Measurements from ENCODE around the gene MOSPD3.
"Not testable (repeated sequence)": the region's sequence is repeated elsewhere in the genome, so short reads cannot be mapped to it uniquely, and the experiment has no call there.

The MOSPD3 gene

DNA sequence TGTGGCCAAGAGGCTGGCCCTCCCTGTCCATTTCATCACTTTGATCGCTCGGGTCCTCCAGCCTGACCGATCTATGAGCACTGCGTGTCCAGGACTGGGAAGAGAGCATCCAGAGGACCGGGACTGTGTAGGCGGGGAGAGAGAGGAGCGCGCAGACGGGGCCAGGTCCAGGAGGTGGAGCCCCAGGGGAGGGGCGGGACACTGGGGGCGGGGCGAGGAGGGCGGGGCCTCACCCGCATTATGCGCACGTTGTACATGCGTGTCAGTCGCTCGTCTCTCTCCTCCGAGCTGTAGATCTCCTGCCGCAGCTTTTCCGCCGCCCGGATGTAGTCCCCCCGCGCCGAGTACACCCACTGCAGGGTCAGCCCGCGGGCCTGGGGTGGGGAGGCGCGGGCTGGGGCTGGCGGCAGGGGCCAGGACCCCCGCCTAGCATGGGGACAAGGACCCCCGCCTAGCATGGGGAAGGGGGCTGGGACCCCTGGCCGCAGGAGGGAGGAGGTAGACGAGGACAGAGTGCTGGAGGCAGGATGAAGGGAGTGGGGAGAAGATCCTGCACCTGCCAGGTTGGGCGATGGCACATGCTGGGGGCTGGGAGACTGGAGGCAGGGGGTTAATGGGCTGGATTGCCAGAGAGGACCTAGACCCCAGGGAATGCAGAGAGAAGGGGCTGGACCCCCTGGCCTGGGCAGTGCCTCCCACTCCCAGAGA lies 14.3 kb downstream of the MOSPD3 start:
- peak; percentile 93 for DNase-seq

DNA sequence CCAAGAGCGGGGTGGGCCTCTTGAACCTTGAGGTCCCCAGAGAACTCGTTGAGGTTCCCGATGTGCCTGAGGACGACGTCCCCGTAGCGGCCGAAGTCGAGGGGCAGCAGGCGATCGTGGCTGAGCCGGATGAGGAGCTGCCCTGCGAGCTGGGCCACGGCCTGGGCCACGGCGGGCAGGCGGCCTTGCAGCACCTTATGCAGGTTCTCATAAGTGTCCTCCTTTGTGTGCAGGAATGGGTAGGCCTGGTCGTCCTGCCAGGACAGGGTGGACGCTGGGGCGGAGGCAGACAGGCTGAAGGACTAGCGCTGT lies 14.9 kb downstream of the MOSPD3 start:
- no peak for DNase-seq

DNA sequence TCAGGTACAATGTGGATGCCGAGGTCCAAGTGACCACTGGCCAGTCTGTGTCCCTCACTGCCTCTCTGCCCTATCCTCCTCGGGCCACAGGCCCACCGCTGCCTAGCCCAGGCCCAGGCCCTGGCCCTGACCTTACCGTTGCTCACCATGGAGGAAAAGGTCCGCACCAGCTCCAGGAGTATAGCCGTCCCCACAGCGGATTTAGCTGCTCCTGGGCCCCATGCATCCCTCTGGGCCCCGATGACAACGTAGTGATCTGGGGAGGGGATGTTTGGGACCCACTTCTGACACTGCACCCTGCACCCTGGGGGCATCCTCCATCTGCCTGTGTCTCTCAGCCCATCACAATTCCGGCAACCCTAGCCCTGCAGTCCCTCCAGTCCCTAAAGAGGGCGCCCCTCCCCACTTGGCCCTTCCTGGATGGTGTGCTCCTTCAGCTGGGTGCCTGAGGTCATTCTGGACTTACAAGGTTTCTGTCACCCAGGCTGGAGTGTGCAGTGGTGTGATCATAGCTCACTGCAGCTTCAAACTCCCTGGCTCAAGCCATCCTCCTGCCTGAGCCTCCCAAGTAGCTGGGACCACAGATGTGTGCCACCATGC lies 16.9 kb downstream of the MOSPD3 start:
- DNase-seq = no peak

DNA sequence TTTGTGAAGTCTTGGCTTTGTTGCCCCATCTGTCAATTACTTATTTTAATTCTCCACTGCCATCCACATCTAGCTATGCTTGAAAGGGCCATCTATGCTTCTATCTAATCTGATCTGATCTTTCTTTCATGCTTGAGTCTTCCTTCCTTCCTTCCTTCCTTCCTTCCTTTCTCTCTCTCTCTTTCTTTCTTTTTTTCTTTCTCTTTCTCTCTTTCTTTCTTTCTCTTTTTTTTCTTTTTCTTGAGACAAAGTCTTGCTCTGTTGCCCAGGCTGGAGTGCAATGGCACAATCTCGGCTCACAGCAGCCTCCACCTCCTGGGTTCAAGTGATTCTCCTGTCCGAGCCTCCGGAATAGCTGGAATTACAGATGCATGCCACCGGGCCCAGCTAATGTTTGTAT lies 17.7 kb downstream of the MOSPD3 start:
- no peak for DNase-seq

DNA sequence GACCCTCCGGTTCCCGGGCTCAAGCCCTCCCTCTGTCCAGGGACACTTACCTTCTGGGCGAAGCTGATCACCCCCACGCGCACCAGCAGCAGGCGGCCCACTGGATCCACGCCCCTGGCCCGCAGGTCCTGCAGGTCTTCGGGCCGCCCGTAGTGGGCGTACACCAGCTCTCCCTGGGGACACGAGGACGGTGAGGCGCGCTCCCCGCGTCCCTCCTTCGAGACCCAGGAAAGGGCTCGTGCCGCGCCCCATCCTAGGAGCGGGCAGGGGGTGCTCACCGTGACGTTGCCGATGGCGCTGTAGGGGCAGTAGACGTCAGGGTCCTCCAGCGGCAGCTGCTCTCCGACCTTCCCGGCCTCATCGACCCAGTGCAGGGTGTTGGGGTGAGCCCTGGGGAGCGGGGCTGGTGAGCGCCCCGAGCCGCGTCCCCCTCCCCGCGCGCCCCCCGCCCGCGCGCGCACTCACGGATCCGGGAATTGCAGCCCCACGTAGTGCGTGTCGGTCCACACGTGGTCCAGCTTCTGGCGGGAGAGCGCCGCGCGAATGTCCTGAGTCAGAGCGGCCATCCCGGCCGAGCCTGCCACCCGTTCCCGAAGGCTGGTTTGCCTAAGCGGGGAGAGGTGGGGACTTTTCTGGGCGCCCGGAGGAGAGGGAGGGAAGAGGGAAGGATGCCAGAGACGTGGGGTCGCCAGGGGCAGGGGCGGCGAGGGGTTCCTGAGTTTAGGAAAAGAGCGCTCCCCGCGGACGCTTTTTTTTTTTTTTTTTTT lies 20.8 kb downstream of the MOSPD3 start:
- DNase-seq = peak; percentile 83

DNA sequence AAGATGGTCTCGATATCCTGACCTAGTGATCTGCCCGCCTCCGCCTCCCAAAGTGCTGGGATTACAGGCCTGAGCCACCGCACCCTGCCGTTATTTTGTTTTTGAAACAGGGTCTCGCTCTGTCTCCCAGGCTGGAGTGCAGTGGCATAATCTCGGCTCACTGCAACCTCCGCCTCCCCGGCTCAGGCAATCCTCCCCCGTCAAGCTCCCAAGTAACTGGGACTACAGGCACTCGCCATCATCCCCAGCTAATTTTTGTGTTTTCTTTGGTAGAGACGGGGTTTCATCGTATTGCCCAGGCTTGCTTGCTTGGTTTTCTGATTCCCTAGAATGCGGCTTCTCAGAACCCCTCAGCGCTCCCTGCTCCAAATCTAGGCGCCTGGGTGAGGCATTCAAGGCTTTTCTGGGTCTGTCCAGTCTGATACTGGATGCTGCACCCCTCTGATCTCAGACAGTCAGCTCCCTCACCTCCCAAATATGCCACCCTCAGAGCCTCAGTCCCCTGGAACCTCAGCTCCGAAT lies 27.7 kb downstream of the MOSPD3 start:
- no peak for DNase-seq

DNA sequence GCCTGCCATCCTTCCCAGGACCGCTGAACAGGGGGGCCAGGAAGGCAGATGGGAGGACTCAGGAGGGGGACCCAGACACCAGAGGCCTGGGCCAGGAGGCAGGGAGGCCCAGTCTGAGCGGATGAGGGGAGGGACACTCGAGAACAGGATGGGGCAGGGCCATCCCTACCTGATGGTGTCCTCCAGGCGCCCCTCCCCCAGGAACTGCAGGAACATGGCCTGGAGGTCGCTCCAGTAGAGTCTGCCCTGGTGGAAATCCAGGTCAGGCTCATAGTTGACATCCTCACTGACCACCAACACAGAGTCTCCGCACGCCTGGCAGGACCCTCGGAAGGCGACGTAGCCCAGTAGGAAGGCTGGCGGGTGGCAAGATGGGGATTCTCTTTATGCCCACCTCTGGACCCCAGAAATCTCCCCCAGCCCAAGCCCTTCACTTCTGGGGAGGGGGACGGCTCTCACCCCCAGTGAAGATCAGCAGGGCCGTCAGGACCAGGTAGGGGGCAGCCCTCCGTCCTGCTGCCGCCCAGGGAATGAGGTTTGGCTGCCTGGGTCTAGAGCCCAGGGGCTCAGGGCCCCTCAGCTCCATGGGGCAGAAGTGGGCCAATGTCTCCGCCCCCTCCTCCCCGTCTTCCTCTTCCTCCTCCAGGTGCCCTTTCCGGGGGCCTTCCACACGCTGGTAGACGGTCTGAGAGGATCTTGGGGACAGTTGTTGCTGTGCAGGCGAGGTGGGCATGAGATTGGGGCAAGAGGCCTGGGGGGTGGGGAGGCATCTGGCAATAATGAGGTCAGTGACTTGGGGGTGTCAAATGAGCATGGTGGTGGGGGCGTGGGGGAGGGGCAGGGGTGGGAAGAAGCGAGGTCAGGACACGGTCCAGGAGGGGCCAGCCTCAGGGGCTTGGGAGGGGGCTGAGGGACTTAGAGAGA lies 28.4 kb downstream of the MOSPD3 start:
- no peak for DNase-seq

DNA sequence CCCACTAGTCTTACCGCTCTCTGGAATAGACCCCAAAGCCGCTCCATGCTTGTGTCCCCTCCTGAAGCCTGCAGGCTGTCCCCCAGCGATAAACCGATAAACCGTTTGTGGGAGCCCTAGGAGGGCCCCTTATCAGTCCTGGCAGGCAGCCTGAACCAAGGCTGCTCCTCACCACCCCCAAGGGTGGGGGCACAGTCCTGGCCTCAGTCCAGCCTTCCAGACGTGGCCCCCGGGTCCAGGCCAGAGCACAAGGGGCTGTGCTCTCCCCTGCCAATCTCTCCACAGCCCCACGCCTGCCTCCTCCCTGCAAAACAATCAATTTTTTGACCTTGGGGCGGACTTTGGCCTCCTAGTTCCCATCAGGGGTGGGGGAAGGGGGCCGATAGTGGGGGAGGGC lies 29.1 kb downstream of the MOSPD3 start, which contains the start of gene TFR2:
TSS of gene TFR2 (minus strand) at position 90 of the 397 bp plus-strand sequence. CDS start at position 47, 43 bp downstream.
- DNase-seq = no peak

DNA sequence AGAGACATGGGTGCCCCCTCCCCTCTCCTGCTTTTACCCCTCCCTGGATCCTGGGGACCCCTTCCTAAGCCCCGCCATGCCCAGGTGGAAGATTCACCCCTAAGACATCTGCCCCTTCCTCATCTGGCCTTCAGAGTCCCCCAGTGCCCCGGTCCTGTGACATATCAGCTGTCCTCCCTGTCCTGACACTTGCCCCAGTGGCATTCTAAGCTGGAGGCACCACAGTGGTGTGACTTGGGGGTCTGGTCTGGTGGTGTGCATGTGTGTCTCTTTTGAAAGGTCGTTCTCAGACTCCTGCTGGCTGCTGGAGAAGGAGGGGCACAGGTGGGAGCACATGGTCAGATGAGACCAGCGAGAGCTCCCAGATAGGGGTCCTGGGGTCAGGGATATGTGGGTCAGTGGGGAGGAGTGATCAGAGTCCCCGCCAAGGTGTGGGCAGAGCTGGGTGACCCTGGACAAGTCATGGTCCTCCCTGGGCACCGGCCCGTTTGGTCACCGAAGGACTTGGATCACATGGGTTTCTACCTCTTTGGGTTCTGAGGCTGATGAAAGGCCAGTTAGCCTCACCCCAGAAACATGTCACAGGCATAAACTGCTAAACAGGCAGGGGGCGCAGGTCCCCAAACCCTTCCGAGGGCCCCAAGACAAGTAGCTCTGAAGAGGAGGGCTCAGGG lies 29.7 kb downstream of the MOSPD3 start:
- DNase-seq = no peak

DNA sequence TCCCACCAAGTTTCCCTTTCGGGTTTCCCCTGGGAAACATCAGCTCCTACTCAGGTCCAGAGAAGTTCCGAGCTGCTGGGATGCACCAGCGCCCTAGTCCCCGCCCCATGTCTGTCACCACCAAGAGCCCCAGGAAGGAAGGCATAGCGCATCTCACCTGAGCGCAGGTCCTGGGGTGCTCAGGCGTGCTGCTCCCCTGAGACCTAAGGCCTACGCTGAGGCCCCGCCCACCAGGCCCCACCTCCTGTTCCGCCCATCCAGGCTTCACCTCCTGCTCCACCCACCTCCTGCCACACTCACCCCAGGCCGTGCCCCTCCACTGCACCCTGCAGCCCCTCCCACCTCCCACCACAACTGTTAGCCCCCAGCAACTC lies 30.2 kb downstream of the MOSPD3 start:
- DNase-seq = no peak

DNA sequence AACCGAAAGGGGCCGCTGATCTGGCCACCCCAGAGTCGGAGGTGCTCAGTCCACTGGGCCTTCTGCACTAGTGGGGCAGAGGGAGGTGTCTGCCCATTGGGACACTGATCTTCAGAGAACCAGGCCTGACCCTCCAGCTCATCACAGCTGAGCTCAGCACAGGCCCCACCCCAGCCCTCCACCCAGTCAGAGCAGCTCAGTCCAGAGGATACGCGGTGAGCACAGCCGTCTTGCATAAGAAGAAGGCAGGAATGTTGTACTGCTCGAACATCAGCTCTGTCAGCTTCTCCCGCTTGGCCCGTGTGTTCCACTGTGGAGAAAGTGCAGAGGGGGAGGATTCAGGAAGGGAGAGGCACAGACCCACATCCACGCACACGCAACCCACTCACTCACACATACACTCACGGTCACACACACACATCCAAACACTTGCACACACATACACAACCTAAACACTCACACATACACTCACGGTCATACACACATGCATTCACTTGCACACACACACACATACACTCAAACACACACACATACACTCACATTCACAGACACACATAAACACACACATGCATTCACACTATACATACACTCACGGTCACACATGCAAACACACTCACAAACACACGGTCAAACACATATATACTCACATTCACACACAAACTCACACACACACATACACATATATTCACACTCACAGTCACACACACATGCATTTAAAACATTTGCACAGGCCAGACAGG lies 37.7 kb downstream of the MOSPD3 start:
- DNase-seq = no peak

DNA sequence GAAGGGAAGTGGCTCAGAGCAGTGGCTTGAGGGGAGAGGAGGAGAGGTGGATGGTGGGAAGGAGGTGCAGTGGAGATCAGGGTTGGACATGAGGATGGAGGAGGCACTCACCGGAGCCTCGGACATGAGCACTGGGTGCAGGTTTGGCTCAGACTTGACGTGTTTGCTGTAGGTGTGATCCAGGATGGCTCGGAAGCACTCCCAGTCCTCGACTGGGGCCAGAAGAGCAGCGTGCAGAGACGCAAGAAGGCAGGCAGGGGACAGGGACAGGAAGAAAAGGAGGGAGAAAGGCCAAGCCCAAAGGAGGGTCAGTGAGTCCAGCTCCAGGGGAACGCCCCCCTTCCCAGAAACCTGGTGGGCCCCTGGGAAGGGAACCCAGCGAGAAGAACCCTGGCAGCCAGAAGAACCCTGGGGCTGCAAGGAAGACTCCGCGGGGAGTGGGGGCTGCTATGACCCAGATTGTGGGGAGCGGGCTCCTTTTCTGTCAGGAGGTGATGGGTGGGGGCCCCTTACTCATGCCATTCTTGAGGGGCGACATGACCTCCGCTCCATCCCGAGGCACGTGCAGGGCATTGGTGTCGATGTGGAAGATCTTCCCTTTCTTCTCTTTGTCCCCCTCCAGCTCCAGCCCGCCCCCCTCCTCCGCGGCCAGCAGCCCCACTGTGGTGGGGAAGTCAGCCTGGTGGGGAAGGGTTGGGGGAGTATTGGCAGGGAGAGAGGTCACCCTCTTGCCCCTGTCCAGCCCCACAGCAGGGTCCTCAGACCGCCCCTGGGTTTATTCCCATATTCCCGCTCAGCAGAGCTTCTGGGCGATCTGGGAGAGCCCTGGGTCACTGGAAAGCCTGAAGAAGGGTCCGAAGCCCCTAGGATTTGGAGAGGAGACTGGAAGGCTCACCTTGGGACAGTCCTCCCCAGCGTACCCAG lies 42.8 kb downstream of the MOSPD3 start:
- DNase-seq = no peak

DNA sequence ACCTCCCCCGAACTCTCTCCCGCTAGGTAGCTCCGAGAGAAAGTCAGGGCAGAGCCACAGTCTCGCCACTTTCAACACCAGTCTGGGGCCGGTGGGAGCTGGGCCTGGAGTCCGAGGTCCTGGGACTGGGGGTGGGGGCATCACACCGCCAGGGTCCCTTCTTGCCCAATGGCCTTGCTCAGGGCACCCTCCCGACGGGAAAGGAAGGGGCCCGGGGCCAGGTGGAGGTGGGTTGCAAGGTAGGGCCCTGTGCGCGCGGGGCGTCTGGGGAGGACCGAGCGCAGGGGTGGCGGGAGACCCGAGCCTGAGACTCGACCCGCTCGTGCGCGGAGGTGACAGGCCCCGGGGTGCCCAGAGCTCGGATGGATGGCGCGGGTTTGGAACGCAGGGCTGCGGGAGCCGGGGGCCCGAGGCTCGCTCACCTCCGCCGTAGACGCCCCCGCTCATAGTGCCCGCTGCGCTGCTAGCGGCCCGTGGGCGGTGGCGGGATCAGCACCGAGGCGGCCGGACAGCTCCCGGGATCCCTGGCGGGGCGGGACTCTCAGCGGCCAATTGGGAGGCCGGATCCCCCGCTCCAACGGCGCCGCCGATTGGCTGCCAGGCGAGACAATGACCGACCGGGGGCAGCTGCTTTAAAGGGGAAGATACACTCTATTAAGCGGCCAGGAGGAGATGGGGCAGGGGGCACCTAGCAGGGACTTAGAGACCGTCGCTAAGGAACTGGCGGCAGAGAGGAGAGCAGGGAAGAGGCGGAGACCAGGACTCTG lies 43.8 kb downstream of the MOSPD3 start, which contains the start of gene ACTL6B:
TSS of gene ACTL6B (minus strand) at position 541 of the 767 bp plus-strand sequence. CDS start at position 447, 94 bp downstream.
- peak; percentile 87 for DNase-seq

DNA sequence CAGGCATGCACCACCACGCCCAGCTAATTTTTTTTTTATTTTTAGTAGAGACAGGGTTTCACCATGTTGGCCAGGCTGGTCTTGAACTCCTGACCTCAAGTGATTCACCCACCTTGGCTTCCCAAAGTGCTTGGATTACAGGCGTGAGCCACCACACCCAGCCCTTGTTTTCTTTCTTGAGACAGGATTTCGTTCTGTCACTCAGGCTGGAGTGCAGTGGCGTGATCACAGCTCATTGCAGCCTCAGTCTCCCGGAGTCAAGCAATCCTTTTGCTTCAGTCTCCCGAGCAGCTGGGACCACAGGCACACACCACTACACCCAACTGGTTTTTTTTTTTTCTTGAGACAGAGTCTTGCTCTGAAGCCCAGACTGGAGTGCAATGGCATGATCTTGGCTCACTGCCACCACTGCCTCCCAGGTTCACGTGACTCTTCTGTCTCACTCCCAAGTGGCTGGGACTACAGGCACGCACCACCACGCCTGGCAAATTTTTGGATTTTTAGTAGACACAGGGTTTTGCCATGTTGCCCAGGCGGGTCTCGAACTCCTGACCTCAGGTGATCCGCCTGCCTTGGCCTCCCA lies 49.9 kb downstream of the MOSPD3 start:
- DNase-seq = not testable (repeated sequence)

Data from activated CD8-positive, alpha-beta memory T cell treated with anti-CD3 and anti-CD28 coated beads, Interleukin-2, amount 50 U/mL, for 48 hours (primary cell).